Stomach (tissue), 9 donors: Measurements from ENCODE around the gene EIF4G3. TPM values are rescaled to one million over a fixed set of nuclear protein-coding genes. Genes with fewer than 3 reads are reported as not detected.

Source experiments
- DNase-seq, 2 donors: peaks; one replicate each; pipeline versions ENCODE4 v3.0.0 to v3.0.0-alpha.2; 2013 to 2019
- H3K27ac ChIP-seq, 5 donors: fragments of 200-600 bp in 4 of 5; sonication (generic) in 4 of 5; one replicate each; pipeline ENCODE4 v1.5.1; 2013 to 2019; ENCODE audit warnings: mild to moderate bottlenecking in 1 of 5, moderate library complexity in 1 of 5
- H3K27me3 ChIP-seq, 3 donors: fragments of 200-600 bp; sonication (generic); one replicate each; pipeline ENCODE4 v1.5.1; 2017 to 2019; ENCODE audit warnings: mixed run types in 1 of 3
- H3K36me3 ChIP-seq, 4 donors: fragments of 200-600 bp; sonication (generic); 1 replicate in 3 of 4; 2 replicates in 1 of 4; pipeline ENCODE4 v1.5.1; 2016 to 2019
- H3K4me1 ChIP-seq, 4 donors: fragments of 200-600 bp; sonication (generic); one replicate each; pipeline ENCODE4 v1.5.1; 2016 to 2019
- H3K4me3 ChIP-seq, 4 donors: fragments of 200-600 bp; sonication (generic) in 3 of 4; one replicate each; pipeline ENCODE4 v1.5.1; 2016 to 2019; ENCODE audit warnings: mild to moderate bottlenecking in 1 of 4
- H3K9me3 ChIP-seq, 4 donors: fragments of 200-600 bp; sonication (generic); one replicate each; pipeline ENCODE4 v1.5.1; 2016 to 2019
- CTCF ChIP-seq, 7 experiments: fragments of 450-650 bp in 4 of 7; fragments of 200-600 bp in 3 of 7; sonication (generic) in 3 of 7; IDR thresholded peaks; one replicate each; pipeline ENCODE4 v1.5.1; 2016 to 2019; ENCODE audit warnings: antibody characterized with exemption in 7 of 7, control low read depth in 2 of 7, mild to moderate bottlenecking in 1 of 7
- EP300 ChIP-seq: sonication (generic); formaldehyde crosslinking; IDR thresholded peaks from one replicate; pipeline ENCODE4 v1.6.1; 2017; ENCODE audit warnings: antibody characterized with exemption
- POLR2A ChIP-seq, 4 donors: fragments of 450-650 bp; IDR thresholded peaks; one replicate each; pipeline ENCODE4 v1.6.1; 2016; ENCODE audit warnings: antibody characterized with exemption in 4 of 4, control low read depth in 2 of 4, mild to moderate bottlenecking in 1 of 4, moderate library complexity in 1 of 4
- POLR2AphosphoS5 ChIP-seq, 3 donors: sonication (generic); formaldehyde crosslinking; IDR thresholded peaks; one replicate each; pipeline ENCODE4 v1.6.1; 2016; ENCODE audit warnings: antibody characterized with exemption in 3 of 3
- whole genome bisulfite sequencing, 5 donors: extraction: QIAGEN DNeasy Blood & Tissue Kit in 3 of 5; methylation state at CpG; one replicate each; pipeline versions ENCODE4 v1.1.5 to v1.1.7; 2013 to 2018; 5-methylcytosine and 5-hydroxymethylcytosine counted together
- intact Hi-C: fragments of 100-400 bp; cut with DNase I; formaldehyde crosslinking; loops from one replicate; pipeline ENCODE4 v1.15.1; 2023; ENCODE audit warnings: low total_unique reads
- polyA plus RNA-seq, 3 donors: library from polyadenylated mRNA; stranded (reverse); fragments of 200-250 nt; gene quantifications; one replicate each; pipeline ENCODE4 v1.2.3, GENCODE V29; 2013
- total RNA-seq, 5 donors: library from RNA; depleted of rRNA; stranded (reverse); fragments of >200 nt; gene quantifications; one replicate each; pipeline versions ENCODE4 v1.1.0 to v1.2.3, GENCODE V29; 2014 to 2016
- donor health status: healthy with polysubstance abuse.
- donor health status: Bipolar disorder and iron deficiency.
- donor health status: healthy.

The EIF4G3 gene
- total and polyA plus RNA-seq, 8 donors: 6.3 to 63.3 (median 44.7) TPM

DNA sequence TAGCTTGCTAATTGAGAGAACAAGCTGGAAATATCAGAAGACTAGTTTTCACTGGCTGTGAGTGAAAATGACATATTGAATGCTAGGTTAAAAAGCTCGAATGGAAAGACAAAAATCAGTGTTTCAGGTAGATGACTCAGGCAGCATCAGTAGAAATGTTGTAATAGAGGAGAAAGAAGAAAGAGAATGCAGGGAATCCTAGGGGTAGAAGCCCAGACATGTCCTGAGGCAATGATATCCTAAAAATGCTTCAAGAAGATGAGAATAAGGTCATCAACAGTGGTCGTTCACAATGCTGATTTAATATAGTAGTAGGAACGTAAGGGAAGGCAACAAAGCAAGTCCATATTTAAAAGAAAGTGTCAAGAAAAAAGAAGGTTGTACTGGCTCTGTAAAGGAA, 292.9 kb downstream of the EIF4G3 start:
- Histone ChIP-seq H3K27me3 (no peaks in the 10 kb centered on the region), H3K4me3 (no peak overlapping the region), H3K27ac (no peak overlapping the region), H3K36me3 (peaks cover 8 to 30% (median 23%) of the 10 kb centered on the region in 4 donors), H3K9me3 (no peaks in the 10 kb centered on the region), H3K4me1 (peaks cover 0 to 11% (median 4%) of the 10 kb centered on the region in 4 donors)
- WGBS, 5 donors: 82 to 88% (median 87%) methylated on average over 3 of the region's 3 CpGs
- no peak for TF ChIP-seq POLR2A (IDR thresholded peaks at IDR 0.05)
- no peak for TF ChIP-seq CTCF (IDR thresholded peaks at IDR 0.05)
- no peak for TF ChIP-seq EP300
- TF ChIP-seq POLR2AphosphoS5 (IDR thresholded peaks at IDR 0.05): no peak
- intact Hi-C loops: no loop called here
- no peak for DNase-seq

DNA sequence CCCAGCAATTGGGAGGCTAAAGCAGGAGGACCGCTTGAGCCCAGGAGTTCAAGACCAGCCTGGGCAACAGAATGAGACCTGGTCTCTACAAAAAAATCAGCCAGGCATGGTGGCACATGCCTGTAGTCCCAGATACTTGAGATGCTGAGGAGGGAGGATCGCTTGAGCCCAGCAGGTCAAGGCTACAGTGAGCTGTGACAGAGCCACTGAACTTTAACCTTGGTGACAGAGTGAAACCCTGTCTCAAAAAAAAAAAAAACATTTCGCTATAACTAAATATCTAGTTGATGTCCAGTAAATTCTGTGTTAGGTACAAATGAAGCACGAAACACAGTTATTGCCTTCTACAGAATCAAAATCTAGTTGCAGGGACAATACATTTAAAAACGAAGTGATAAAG, 293.9 kb downstream of the EIF4G3 start:
- DNase-seq: no peak
- Histone ChIP-seq H3K4me3 (no peak overlapping the region), H3K4me1 (peaks cover 0 to 11% (median under 1%) of the 10 kb centered on the region in 4 donors), H3K9me3 (no peaks in the 10 kb centered on the region), H3K36me3 (peaks cover 15 to 39% (median 31%) of the 10 kb centered on the region in 4 donors), H3K27ac (no peak overlapping the region), H3K27me3 (no peaks in the 10 kb centered on the region)
- TF ChIP-seq CTCF (IDR thresholded peaks at IDR 0.05) (no peak), POLR2A (IDR thresholded peaks at IDR 0.05) (no peak), EP300 (no peak), POLR2AphosphoS5 (IDR thresholded peaks at IDR 0.05) (no peak)
- 94 to 99% (median 97%) methylated on average over 5 of the region's 5 CpGs for WGBS, 5 donors
- intact Hi-C loops: no loop called here

GRCh38 chr1:20878799-20879198, 297.9 kb downstream of the EIF4G3 start:
- Histone ChIP-seq H3K4me3 (no peak overlapping the region), H3K36me3 (peaks cover 22 to 51% (median 44%) of the 10 kb centered on the region in 4 donors), H3K27me3 (no peaks in the 10 kb centered on the region), H3K4me1 (no peaks in the 10 kb centered on the region), H3K9me3 (no peaks in the 10 kb centered on the region), H3K27ac (no peak overlapping the region)
- no peak for DNase-seq
- TF ChIP-seq POLR2A (IDR thresholded peaks at IDR 0.05): no peak
- TF ChIP-seq EP300: no peak
- no peak for TF ChIP-seq POLR2AphosphoS5 (IDR thresholded peaks at IDR 0.05)
- TF ChIP-seq CTCF (IDR thresholded peaks at IDR 0.05): no peak
- 96 to 99% (median 97%) methylated on average over 7 of the region's 7 CpGs for WGBS, 5 donors
- intact Hi-C loops: no loop called here

GRCh38 chr1:20875198-20875973, 301.3 kb downstream of the EIF4G3 start:
- Histone ChIP-seq H3K4me3 (no peak overlapping the region), H3K4me1 (no peaks in the 10 kb centered on the region), H3K27ac (no peak overlapping the region), H3K27me3 (no peaks in the 10 kb centered on the region), H3K36me3 (peaks cover 22 to 39% (median 32%) of the 10 kb centered on the region in 4 donors), H3K9me3 (no peaks in the 10 kb centered on the region)
- 89 to 96% (median 93%) methylated on average over 4 of the region's 4 CpGs for WGBS, 5 donors
- no peak for DNase-seq
- intact Hi-C loops: no loop called here
- TF ChIP-seq POLR2A (IDR thresholded peaks at IDR 0.05) (no peak), EP300 (no peak), CTCF (IDR thresholded peaks at IDR 0.05) (no peak), POLR2AphosphoS5 (IDR thresholded peaks at IDR 0.05) (no peak)
